CD4-positive, alpha-beta T cell treated with Interleukin-6 for 4 hours (primary cell): ENCODE data around the gene CYB5A.

Experiments used
- DNase-seq: peaks from one replicate; pipeline ENCODE4 v3.0.0-alpha.2; 2020; ENCODE audit warnings: mixed read lengths

CYB5A gene

DNA sequence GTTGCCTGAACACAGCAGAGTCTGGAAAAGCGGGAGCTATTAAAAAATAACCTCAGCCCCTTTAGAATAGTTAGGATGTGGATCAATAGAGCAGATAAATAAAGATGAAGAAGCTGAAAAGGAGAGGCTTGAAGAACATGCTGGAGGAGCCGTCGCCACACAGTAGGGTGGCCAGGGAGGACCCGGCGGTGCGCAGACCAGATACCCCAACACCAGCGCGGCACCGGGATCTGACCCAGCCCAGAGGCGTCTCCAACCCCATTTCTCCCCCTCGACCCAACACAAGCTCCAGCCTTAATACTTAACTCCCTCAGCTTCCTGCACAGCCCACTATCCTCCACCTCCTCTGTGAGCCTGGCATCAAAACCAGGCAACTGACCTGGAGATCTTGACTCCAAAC lies 16.0 kb downstream of the CYB5A start:
- no peak for DNase-seq

DNA sequence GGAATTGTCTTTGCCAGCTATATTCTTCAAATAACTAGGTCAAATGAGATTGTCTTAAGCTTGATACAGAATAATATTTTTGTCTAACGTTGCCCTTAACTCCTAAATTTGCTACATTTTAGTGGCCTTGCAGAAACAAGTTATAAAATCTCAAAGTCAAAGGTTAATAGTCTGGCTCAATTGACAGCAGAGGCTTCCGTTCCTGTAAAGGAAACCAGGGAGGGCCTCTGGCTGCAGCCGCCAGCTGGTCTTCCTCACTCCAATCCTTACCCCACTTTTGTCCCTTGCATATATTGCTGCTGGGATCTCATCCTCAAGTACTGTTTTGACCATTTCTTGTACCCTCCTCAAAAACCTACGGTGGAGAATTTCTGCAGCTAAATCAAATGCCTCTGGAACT lies 17.1 kb downstream of the CYB5A start:
- DNase-seq = no peak

DNA sequence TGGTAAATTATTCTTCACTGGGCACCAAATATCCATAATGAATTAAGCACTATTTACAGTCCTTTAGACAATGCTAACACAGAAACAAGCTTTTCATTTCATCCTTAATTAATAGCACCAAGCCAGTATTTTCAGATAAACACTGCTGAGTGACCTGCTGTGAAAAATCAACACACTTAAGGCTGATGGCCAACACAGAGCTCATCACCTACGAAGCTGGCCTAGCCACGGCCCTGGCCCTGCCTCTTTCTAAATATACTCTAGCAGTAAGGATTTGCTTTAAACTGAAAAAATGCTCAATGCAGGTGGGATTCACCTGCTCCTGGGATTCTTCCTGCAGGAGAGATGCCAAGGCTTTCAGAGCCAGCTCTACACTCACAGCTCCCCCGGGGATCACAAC lies 18.4 kb downstream of the CYB5A start:
- no peak for DNase-seq

DNA sequence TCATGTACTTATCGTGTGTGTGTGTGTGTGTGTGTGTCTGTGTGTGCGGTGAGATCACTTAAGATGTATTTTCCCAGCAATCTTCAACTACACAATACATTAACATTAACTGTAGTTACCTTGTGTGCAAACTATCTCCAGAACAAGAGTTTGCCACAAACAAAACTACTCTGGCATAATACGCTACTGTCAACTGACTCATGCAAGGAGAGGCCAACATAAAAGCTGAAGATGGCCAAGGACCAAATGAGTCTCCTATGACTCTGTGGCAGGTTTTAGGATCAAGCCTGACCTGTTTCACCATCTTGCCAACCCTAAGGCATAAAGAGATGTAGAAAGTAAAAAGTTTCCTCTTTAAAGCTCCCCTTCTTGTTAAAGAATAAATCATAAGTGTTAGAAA lies 20.1 kb downstream of the CYB5A start:
- no peak for DNase-seq

DNA sequence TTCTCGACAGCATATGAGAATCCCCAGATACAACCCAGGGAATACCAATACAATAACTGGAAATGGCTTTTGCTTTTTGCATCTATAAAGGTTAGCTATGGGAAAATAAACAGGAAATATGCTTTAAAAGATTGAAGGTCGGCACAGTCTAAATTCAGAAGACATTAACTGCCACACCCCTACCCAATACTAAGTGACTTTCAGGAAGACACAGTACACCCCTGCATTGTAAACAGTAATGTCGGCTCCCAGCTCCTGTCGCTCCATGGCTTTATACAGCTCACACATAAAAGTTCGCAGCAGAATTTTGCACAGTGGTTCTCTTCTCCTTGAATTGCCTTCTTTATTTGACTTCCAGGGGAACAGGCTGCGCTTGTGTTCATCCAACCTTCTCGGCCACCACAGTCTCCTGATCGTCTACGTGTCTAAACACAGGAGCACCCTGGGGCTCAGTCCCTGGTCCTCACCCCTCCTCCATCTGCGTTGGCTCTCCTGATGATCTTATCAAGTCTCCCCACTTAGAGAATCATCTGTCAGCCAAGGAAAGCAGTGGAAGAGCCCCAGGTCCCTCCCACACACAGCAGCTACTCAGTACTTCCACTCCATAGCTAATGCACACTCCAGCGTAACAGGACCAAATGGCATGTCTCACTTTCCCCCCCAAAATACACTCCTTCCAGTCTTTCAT lies 22.7 kb downstream of the CYB5A start:
- no peak for DNase-seq

DNA sequence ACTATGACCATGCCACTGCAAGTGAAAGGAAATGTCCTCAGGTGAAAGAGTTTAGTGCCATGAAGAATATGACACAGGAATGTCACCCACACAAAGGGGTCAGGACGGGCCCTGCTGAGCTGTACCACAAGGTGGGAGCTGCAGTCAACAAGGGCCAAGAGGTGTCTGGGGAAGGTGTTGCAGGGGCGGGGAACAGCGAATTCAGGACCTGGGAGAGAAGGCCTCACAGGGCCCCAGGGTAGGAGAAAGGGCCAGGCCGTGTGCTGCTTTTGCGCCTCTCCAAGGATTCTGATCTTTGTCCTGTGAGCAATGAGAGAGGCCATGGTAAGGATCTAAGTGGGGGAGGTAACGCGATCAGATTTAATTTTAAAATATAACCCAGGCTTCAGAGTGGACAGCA lies 23.6 kb downstream of the CYB5A start:
- no peak for DNase-seq

DNA sequence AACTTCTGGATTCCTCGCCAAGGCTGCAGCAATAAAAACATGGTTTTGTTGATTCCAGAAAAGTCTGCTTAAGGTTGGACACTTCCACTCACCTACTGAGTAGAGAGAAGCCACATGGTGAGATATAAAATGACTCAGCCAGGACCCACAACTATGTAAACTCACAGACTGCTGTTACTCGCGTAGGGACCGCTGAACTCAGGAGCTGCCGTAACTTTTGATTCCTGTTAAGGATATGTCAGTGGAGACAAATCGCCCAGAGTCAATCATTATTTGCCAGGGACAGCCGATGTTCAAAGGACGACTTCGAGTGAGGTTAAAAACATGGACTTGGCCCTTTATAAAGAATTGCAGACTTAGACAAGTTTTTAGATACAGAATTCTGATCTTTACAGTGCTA lies 25.6 kb downstream of the CYB5A start:
- DNase-seq = no peak

DNA sequence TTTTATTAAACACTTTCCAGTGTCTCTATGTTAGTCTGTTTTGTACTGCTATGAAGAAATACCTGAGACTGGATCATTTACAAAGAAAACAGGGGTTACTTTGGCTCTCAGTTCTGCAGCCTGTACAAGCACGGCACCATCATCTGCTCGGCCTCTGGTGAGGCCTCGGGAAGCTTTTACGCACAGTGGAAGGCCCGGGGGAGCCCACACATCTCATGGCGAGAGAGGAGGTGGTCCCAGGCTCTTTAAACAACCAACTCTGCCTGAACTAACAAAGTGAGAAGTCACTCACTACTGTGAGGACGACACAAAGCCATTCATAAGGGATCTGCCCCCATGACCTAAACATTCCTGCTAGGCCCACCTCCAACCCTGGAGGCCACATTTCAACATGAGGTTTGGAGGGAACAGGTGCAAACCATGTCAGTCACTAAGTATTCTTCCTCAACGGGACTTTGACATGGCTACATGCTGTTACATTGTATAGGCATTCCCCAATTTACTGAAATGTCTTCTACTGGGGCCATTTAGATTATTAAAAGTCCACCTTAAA lies 26.1 kb downstream of the CYB5A start:
- no peak for DNase-seq

DNA sequence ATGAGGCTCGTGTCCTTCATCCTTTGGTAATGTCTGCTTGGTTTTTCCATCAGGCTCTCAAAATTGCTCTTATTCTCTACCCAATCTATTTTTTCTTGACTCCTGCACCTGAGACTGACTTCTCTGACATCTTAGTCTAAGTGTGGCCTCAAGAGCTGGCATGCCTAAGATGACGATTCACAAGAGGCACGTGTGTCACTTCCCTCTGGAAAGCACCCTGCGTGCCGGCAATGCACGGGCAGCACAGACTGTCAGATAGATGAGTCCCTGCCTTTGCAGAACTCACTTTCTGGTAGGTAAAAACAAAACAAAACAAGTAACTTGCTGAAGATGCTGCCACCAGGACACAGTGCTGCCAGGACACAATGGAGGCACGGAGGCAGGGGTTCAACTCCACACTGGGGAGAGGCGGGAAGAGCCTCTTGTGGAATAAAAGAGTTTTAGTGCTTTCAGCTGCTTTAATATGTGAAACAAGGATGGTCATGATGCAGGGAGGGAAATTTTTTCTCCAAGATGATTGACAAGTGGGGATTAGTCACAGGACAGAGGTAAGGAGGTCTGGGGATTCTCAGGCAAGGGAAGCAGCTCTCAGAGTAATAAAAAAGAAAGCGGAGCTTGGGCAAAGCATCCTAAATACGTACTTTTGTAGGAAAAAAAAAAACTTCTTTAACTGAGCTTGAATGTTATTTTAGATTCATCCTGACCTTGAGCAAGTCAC lies 27.3 kb downstream of the CYB5A start:
- DNase-seq = no peak

DNA sequence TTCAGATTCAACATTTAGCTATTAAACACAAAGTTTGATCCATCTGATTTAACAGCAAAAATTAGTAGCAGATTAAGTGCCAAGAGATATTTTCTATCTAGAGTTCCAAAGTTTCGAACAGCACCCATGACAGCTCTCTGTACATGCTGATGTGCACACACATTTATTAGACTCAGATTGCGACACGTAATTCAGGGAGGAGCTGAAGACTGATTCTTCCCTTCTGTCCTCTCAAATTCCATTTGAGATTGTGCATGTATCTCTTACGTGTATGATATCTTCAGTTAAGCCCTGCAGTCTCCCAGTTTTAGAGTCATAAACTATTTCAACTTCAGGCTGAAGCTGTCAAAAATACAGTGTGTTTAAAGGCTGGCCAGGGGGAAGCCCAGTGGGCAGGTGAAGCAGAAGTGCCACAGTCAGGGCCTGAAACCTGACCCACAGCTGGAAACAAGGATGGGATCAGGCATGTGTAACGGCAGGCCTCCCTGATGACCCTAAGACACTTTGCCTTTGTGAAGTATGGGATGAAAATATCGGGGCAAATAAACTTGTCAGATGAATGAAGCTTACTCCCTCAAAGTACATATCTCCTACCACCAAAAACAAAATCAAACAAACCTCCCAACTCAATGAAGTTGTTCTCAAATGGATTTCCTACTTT lies 30.6 kb downstream of the CYB5A start:
- DNase-seq = no peak

DNA sequence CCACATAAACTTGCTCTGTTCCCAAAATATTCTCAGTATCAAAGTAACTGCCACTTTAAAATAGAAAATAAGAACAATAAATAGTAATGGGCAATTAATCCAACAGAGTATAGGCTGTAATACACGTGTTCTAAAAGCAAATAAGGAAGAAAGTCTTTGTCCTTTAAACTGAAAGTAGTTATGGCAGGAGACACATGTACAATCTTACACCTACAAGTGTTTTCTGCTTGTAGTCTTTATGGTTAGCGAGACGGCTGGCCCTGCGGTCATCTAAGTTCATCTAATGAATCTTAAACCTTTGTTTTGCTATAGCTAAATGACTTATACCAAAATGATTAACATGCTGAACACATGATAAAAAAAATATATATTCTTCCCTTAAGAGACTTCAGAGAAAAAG lies 32.4 kb downstream of the CYB5A start:
- DNase-seq = no peak

DNA sequence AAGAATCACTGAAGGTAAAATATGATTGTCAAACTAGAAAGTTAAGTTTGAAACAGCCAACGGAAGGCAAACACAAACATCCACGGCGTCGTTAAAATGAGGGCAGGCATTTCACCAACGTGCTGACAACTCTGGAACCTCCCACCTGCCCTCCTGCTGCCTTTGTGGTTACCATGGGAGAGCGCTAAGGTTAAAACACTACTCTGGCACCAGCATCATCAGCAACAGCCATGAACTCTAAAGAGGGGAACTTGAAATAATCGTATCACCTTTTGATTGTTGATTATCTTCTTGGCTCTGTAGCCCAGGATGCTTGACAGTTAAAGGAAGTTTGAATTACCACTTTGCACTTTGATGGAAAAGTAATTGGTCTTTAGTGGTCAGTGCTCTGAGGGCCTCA lies 34.7 kb downstream of the CYB5A start:
- no peak for DNase-seq

DNA sequence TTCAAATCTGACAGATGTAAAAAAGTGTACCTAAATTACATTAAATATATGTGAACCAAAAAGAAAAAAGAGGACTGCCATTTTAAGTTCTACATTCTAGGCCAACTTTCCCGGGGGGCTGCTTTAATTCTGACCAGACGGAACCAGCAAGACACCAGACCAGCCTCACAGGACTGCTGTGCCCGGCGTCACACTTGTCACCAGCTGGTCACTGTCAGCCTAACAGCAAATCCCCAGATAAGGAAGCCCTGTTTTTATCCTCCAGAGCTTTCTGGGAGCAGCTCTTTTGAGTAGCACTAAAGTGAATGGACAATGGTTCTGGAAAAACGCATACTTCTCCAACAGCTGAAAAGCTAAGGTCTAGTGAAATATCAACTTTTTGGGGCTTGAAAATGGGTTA lies 35.6 kb downstream of the CYB5A start:
- DNase-seq = no peak

DNA sequence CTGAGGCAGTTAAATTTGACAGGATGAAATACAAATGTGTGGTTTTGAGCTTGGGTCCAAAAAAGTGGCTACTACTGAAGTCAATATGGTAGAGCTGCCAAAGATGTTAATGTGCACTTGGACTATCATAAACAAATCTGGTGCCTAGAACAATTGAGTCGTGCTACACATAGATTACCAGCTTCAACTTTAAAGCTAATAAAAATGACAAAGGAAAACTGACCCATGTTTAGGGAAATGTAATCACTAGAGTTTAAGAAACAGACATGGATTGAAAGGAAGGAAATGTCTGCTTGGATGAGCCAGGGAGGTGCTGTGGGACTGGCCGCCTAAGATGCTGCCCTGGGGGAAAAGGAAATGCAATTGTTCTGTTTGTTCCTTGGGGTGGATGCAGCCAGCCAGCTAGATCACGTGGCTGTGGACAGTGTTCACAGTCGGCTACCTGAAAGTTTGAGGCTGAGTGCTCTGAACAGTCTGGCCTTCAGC lies 36.6 kb downstream of the CYB5A start:
- no peak for DNase-seq

DNA sequence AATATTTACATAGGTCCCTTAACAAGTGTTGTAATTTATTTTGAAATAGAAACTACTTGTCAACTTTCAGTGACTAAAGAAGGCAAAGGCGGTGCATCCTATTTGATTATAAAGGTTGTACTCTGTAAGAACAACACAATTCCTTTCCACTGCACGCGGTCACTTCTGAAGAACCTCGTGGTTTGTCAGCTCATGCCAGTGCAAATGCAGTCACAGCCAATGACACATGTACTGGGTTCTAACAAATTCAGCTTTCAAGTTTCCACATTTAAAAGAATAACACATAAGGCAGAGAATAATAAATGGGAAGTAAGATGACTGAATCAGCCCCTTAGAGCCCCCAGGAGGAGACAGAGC lies 39.7 kb downstream of the CYB5A start:
- DNase-seq = no peak

DNA sequence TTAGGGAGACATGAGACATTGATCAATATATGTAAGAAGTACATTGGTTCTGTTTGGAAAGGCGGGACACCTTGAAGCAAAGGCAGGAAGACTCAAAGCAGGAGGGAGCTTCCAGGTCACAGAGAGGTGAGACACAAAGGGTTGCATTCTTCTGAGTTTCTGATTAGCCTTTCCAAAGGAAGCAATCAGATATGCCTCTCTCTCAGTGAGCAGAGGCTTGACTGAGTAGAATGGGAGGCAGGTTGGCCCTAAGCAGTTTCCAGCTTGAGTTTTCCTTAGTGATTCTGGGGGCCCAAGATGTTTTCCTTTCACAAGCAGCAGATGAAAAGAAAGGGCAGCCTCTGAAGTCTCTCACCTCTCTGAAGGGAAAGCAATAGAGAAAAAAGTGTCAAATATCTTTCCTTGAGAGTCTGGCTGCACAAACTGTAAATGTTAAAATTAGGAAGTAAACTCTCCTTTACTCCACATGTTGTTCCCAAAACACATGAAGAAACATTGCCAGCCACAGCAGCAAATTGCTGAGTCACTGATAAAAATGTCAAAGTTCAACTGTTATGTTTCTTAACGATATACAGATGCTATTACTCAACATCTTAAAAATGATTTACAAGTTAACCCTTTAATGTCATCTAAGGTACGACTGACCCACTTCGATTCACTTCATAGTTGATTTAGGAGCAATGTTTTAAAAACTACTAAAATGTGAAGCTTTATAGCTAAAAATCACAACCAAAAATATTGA lies 40.3 kb downstream of the CYB5A start:
- no peak for DNase-seq

DNA sequence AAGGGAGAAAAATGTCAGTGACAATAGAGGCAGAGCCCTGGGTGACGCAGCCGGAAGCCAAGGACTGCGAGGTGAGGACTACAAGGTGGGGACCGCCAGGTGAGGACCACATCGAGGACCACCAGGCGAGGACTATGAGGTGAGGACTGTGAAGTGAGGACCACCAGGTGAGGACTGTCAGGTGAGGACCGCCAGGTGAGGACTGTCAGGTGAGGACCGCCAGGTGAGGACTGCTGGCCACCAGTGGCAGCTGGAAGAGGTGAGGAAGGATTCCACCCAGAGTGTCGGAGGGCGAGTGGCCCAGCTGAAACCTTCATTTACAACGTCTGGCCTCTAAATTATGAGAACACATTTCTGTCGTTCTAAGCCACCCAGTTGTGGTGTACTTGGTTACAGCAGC lies 41.6 kb downstream of the CYB5A start:
- no peak for DNase-seq

DNA sequence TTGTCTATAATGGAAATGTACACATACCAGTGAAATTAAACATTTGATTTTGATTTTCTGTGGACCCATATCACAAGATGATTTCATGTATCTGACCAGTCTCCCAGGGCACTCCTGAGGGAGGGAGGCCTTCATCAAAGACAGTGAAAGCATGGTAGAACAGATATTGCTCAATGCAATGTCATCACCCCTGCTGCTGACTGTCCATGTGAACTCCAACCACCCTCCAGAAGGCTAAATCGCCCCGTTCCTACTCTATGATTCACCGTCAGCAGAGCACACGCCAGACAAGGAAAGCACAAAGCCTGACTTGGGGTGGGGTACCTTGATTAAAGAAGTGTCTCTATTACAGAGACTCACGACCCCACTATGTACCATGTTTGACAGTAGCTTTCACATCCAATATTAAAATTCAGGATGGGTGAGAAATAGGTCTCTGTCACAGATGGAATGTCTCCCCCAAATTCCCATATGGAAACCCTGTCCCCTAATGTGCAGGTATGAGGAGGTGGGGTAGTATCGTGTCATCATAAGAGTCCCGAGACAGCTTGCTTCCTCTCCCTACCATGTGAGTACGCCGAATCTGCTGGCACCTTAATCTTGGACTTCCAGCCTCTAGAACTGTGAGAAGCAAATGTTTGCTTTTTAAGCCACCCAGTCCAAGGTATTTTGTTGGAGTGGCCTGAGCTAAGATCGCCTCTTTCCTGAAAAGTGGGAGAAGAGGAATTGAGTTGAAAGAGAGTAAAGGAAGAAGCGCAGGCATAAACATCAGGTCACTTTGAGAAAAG lies 42.4 kb downstream of the CYB5A start:
- no peak for DNase-seq

DNA sequence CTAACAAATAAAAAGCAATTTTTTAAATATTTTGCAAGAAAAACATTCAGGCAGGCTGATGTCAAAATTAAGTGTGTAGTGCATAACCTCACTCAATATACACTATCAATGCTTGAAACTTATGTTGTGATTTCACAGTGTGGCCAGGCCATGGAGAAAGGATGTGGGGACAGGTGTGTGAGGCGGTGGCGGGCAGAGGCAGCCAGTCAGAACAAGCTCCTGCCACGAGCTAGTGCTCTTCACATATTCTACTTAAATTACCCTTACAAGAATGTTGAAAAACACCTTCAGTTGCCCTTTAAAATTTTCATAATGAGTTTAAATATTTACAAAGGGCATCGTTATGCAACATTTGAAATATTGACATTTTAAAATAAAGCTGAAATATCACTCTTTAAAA lies 43.2 kb downstream of the CYB5A start:
- DNase-seq = no peak

DNA sequence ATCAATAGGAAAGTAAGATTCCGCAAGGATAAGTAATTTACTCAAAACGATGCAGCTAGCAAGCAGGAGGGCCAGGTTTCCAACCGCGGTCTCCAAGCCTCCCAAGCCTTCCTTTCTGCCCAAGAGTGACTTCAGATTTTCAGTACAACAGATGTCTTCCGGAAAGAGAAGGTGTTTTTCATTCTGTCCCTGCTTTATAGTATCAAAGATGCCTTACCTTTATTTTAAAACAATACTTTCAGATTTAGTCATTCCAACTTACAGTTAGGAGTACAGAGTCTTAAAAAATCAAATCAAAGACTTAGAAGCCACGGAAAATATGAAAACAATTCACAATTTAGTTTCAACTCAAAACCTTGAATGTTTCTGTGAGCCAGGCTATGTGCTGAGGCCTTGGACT lies 43.6 kb downstream of the CYB5A start:
- DNase-seq = no peak

DNA sequence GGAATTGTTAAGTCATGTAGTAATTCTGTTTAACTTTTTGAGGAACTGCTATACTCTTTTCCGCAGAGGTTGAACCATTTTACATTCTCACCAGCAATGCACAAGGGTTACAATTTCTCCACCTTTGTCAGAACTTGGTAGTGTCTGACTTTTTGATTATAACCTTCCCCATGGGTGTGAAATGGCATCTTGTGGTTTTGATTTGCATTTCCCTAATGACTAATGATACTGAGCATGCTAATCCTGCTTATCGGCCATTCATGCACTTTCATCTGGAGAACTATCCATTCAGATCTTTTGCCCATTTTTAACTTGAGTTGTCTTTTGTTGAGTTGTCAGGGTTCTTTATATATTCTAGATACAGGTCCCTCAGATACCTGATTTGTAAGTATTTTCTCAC lies 47.2 kb downstream of the CYB5A start:
- no peak for DNase-seq

DNA sequence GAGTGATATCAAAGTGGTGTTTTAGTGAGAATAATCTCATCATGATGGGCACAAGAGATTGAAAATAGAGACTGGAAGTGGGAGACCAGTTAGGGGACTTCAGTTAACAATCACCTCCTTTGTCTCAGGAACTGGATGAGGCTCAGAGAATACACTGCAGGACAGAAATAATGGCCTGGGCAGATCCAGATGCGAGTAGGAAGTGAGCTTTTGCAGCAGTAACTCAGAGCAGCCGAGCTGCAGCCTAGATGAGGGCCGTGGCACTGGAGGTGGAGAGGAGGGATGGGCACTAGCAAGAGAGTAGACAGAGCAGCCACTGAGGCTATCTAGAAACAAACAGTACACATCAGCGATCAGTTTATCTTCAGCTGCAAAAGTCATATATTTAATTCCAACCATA lies 48.6 kb downstream of the CYB5A start:
- no peak for DNase-seq
